GM23248 (cell line): Measurements from ENCODE around the gene FNDC11. TPM values are rescaled to one million over a fixed set of nuclear protein-coding genes. Genes with fewer than 3 reads are reported as not detected.

Experiments
- DNase-seq: peaks from one replicate; pipeline ENCODE4 v3.0.0-alpha.2; 2015
- H2AFZ ChIP-seq: fragments of 200-600 bp; sonication (generic); 2 replicates; pipeline ENCODE4 v1.6.1; 2016; ENCODE audit warnings: antibody characterized with exemption
- H3F3A ChIP-seq: fragments of 200-600 bp; sonication (generic); 2 replicates; pipeline ENCODE4 v1.6.1; 2016; ENCODE audit warnings: mild to moderate bottlenecking, antibody characterized with exemption, mixed run types; ENCODE audit not compliant: insufficient read depth
- H3K27ac ChIP-seq: fragments of 200-600 bp; sonication (generic); 2 replicates; pipeline ENCODE4 v1.5.1; 2016; ENCODE audit warnings: mild to moderate bottlenecking
- H3K27me3 ChIP-seq: fragments of 200-600 bp; sonication (generic); replicated peaks from 2 replicates; pipeline ENCODE4 v1.6.1; 2016; ENCODE audit warnings: mild to moderate bottlenecking; ENCODE audit not compliant: insufficient read depth
- H3K36me3 ChIP-seq: fragments of 200-600 bp; sonication (generic); 2 replicates; pipeline ENCODE4 v1.6.1; 2016; ENCODE audit warnings: low read depth, mild to moderate bottlenecking
- H3K4me1 ChIP-seq: fragments of 200-600 bp; sonication (generic); 2 replicates; pipeline ENCODE4 v1.6.1; 2016; ENCODE audit warnings: mild to moderate bottlenecking; ENCODE audit not compliant: insufficient read depth
- H3K4me2 ChIP-seq: fragments of 200-600 bp; sonication (generic); one replicate; pipeline ENCODE4 v1.6.1; 2016; ENCODE audit warnings: mild to moderate bottlenecking; ENCODE audit not compliant: unreplicated experiment
- H3K4me3 ChIP-seq: fragments of 200-600 bp; sonication (generic); 2 replicates; pipeline ENCODE4 v1.5.1; 2016; ENCODE audit warnings: mild to moderate bottlenecking
- H3K79me2 ChIP-seq: fragments of 200-600 bp; sonication (generic); 2 replicates; pipeline ENCODE4 v1.6.1; 2016; ENCODE audit warnings: mild to moderate bottlenecking; ENCODE audit not compliant: insufficient read depth
- H3K9ac ChIP-seq: fragments of 200-600 bp; sonication (generic); 2 replicates; pipeline ENCODE4 v1.6.1; 2016; ENCODE audit warnings: mild to moderate bottlenecking
- H3K9me2 ChIP-seq: fragments of 200-600 bp; sonication (generic); 2 replicates; pipeline ENCODE4 v1.6.1; 2016; ENCODE audit warnings: mixed run types, mild to moderate bottlenecking, moderate library complexity; ENCODE audit not compliant: insufficient read depth
- H3K9me3 ChIP-seq: fragments of 200-600 bp; sonication (generic); one replicate; pipeline ENCODE4 v1.6.1; 2017; ENCODE audit warnings: low read depth
- H4K20me1 ChIP-seq: fragments of 200-600 bp; sonication (generic); 2 replicates; pipeline ENCODE4 v1.6.0; 2016; ENCODE audit not compliant: insufficient read depth
- EZH2 ChIP-seq: fragments of 200-600 bp; sonication (generic); IDR thresholded peaks from 2 replicates; pipeline ENCODE4 v1.6.1; 2018; ENCODE audit warnings: antibody characterized with exemption, mild to moderate bottlenecking; ENCODE audit not compliant: insufficient read depth, poor library complexity, severe bottlenecking
- EZH2phosphoT487 ChIP-seq: fragments of 200-600 bp; sonication (generic); IDR thresholded peaks from 2 replicates; pipeline ENCODE4 v1.6.1; 2018; ENCODE audit warnings: antibody characterized with exemption, moderate library complexity, mild to moderate bottlenecking, low read depth; ENCODE audit not compliant: insufficient read depth
- WGBS, 2 experiments: methylation state at CpG; one replicate each; pipeline ENCODE4 v1.1.6; 2015 to 2017; ENCODE audit warnings: low lambda C conversion rate in 2 of 2, low coverage in 1 of 2; ENCODE audit errors: missing lambda C conversion rate in 2 of 2; 5-methylcytosine and 5-hydroxymethylcytosine counted together
- in situ Hi-C: fragments of 300-500 bp; cut with MboI; formaldehyde crosslinking; loops from 2 replicates; pipeline ENCODE4 v1.15.0; 2020
- polyA plus RNA-seq: library from polyadenylated mRNA; unstranded; fragments of >200 nt; fragmentation: Nextera tagmentation; extraction: Ambion mirVana; gene quantifications from 2 replicates; pipeline ENCODE4 v1.2.1, GENCODE V29; 2016
- total RNA-seq: library from RNA; depleted of rRNA; stranded (reverse); fragments of >200 nt; shearing (Covaris generic); gene quantifications from 2 replicates; pipeline ENCODE4 v1.2.3, GENCODE V29; 2014

Gene FNDC11
- total and polyA plus RNA-seq, 2 experiments from 2014 or later, result 0.15 to 0.65 TPM

DNA sequence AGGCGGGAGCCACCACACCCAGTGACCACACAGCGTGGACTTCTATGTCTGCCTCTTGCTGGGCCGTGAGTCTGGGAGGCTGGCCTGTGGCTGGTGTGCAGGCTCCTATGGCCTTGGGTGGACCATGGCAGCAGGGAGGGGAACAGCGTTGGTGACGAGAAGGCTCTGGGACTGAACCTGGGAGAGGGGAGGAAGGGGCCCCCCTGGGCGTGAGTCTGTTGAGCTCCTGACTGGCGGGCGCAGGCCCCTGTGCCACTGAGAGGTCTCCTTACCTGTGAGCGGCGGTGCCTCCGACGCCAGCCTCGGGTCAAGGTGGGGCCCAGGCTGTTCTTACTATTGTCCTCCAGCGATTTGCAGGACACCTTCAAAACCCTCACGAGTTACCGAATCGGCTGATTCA is 32.8 kb downstream of the FNDC11 start:
- no peaks in the 10 kb centered on the region for H3F3A ChIP-seq
- no peaks in the 10 kb centered on the region for H3K4me1 ChIP-seq
- no peak overlapping the region for H3K27ac ChIP-seq
- no peak overlapping the region for H3K4me2 ChIP-seq
- no peaks in the 10 kb centered on the region for H3K79me2 ChIP-seq
- DNase-seq, result no peak
- H4K20me1 ChIP-seq, result no peaks in the 10 kb centered on the region
- H3K36me3 ChIP-seq, result peaks cover 6% of the 10 kb centered on the region; the same call in 1 of the 2 replicates
- TF ChIP-seq EZH2phosphoT487, result no peak
- TF ChIP-seq EZH2, result no peak
- no peak overlapping the region for H3K9ac ChIP-seq
- H3K9me2 ChIP-seq, result no peaks in the 10 kb centered on the region
- 98% methylated on average over 17 of the region's 17 CpGs for WGBS, 2 experiments
- in situ Hi-C loops, result no loop called here
- no peak overlapping the region for H2AFZ ChIP-seq
- no peaks in the 10 kb centered on the region for H3K9me3 ChIP-seq
- H3K4me3 ChIP-seq, result no peak overlapping the region
- no peaks in the 10 kb centered on the region for H3K27me3 ChIP-seq

DNA sequence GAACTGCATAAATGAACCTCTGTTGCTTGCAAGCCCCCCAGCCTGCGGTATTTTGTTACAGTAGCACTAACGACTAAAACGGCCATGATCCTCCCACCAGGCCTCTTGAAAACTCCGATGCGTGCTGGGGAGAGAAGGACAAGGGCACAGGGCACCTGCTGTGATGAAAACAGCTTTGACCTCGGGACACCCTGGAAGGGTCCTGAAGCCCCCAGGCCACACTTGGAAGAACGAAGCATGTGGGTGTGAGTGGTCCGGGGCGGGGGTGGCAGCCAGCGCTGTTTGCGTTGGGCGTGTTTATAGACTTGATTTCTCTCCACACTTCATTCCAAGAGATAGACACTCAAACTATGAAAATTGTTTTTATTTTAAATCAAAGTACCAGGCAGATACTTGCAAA is 33.3 kb downstream of the FNDC11 start:
- WGBS, 2 experiments, result 92 to 94% methylated on average over 12 of the region's 12 CpGs
- Histone ChIP-seq H3K36me3 (peaks cover 6% of the 10 kb centered on the region; the same call in 1 of the 2 replicates), H3K4me1 (no peaks in the 10 kb centered on the region), H3F3A (no peaks in the 10 kb centered on the region), H3K27me3 (no peaks in the 10 kb centered on the region), H3K9ac (no peak overlapping the region), H3K9me3 (no peaks in the 10 kb centered on the region), H3K79me2 (no peaks in the 10 kb centered on the region), H3K27ac (no peak overlapping the region), H2AFZ (no peak overlapping the region), H3K4me2 (no peak overlapping the region), H3K4me3 (no peak overlapping the region), H3K9me2 (no peaks in the 10 kb centered on the region), H4K20me1 (no peaks in the 10 kb centered on the region)
- in situ Hi-C loops, result no loop called here
- TF ChIP-seq EZH2 (no peak), EZH2phosphoT487 (no peak)
- no peak for DNase-seq

DNA sequence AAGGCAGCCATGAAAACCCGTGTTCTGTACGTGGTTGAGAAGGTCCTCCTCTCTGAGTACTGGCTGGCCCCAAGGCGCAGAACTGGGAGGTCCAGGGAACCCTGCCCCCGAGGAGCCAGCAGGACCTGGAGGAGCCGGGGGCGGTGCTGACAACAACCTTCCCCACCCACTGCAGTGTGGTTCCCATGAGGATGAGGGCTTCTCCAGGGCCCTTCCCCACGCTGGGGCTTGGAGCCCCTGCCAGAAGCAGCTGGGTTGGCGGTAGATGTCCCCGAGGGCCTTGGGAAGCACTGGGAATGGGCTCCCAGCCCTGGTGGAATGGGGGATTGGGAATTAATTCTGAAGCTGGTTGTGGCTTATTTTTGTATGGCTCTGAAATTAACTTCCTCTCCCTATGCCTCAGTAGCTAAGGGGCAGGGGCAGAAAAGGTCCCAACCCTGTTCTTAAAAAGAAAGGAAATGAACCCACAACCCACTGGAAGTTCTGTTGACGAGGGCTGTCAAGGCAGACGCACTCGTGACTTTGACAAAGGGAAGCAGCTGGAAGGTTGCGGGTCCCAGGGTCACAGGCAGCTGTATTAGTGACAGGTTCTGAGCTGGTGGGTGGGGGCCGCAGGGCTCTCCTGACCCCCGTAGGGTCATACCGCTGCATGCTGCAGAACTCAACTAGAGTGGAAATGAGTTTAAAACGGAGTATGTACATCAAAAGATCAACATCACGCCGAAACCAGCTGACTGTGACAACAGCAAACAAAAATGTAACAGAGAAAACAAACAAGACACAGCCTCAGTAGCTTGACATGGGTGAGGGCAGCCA is 34.0 kb downstream of the FNDC11 start:
- peaks cover 6% of the 10 kb centered on the region; the same call in 1 of the 2 replicates for H3K36me3 ChIP-seq
- H3K4me3 ChIP-seq, result no peak overlapping the region
- H3K9ac ChIP-seq, result no peak overlapping the region
- in situ Hi-C loops, result no loop called here
- H4K20me1 ChIP-seq, result no peaks in the 10 kb centered on the region
- 91 to 94% methylated on average over 19 of the region's 19 CpGs for WGBS, 2 experiments
- no peak overlapping the region for H3K4me2 ChIP-seq
- H3K27me3 ChIP-seq, result no peaks in the 10 kb centered on the region
- no peaks in the 10 kb centered on the region for H3K79me2 ChIP-seq
- H2AFZ ChIP-seq, result no peak overlapping the region
- no peaks in the 10 kb centered on the region for H3K9me2 ChIP-seq
- no peaks in the 10 kb centered on the region for H3F3A ChIP-seq
- H3K27ac ChIP-seq, result no peak overlapping the region
- no peaks in the 10 kb centered on the region for H3K4me1 ChIP-seq
- H3K9me3 ChIP-seq, result no peaks in the 10 kb centered on the region
- no peak for DNase-seq
- no peak for TF ChIP-seq EZH2phosphoT487
- no peak for TF ChIP-seq EZH2

DNA sequence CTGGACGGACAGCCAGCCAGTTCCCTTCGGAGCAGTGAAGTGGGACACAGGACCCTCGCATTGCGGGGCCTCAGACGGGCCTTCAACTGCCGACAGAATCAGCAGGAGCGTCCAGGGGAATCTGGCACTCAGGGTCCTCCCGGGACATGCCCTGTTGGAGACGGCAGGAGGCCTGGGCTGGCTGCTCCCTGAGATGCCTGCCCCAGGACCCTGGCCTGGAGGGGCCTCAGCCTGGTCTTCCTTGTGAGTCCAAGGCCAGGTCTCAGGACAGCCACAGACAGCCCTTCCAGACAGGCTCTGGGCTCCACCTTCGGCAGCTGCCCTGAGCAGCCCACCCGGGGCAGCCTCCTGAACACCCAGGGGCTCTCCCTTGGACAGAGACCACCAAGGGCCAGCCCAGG is 34.7 kb downstream of the FNDC11 start:
- Histone ChIP-seq H3K4me3 (no peak overlapping the region), H3K79me2 (no peaks in the 10 kb centered on the region), H3K4me2 (no peak overlapping the region), H2AFZ (no peak overlapping the region), H3K27me3 (no peaks in the 10 kb centered on the region), H3K9ac (no peak overlapping the region), H3K9me2 (no peaks in the 10 kb centered on the region), H3K9me3 (no peaks in the 10 kb centered on the region), H3K27ac (no peak overlapping the region), H4K20me1 (no peaks in the 10 kb centered on the region), H3F3A (no peaks in the 10 kb centered on the region), H3K4me1 (no peaks in the 10 kb centered on the region), H3K36me3 (peaks cover 6% of the 10 kb centered on the region; the same call in 1 of the 2 replicates)
- in situ Hi-C loops, result no loop called here
- DNase-seq, result no peak
- TF ChIP-seq EZH2, result no peak
- no peak for TF ChIP-seq EZH2phosphoT487
- 89 to 90% methylated on average over 10 to 11 of the region's 11 CpGs for WGBS, 2 experiments
